Liver (tissue), 9 donors: Measurements from ENCODE around the gene PIRT. TPM values are rescaled to one million over a fixed set of nuclear protein-coding genes. Genes with fewer than 3 reads are reported as not detected.

ENCODE experiments used
- DNase-seq: peaks from one replicate; pipeline ENCODE4 v3.0.0-alpha.2; 2017; ENCODE audit warnings: low spot score
- H3K27ac ChIP-seq, 2 donors: one replicate each; pipeline ENCODE4 v1.7.0; 2013; ENCODE audit warnings: inconsistent platforms in 2 of 2, low read length in 2 of 2, control low read depth in 1 of 2, low read depth in 1 of 2, mild to moderate bottlenecking in 1 of 2
- H3K27me3 ChIP-seq, 4 donors: one replicate each; pipeline versions ENCODE4 v1.6.1 to v1.7.0; 2013; ENCODE audit warnings: low read length in 3 of 4, inconsistent platforms in 1 of 4, mild to moderate bottlenecking in 1 of 4, moderate library complexity in 1 of 4; ENCODE audit not compliant: control insufficient read depth in 4 of 4, insufficient read depth in 4 of 4
- H3K36me3 ChIP-seq, 4 donors: one replicate each; pipeline versions ENCODE4 v1.6.1 to v1.7.0; 2013; ENCODE audit warnings: low read length in 3 of 4, mild to moderate bottlenecking in 3 of 4, low read depth in 1 of 4, moderate library complexity in 1 of 4; ENCODE audit not compliant: control insufficient read depth in 4 of 4, insufficient read depth in 3 of 4
- H3K4me1 ChIP-seq, 4 donors: one replicate each; pipeline versions ENCODE4 v1.6.1 to v1.7.0; 2013; ENCODE audit warnings: low read length in 3 of 4, mild to moderate bottlenecking in 3 of 4, moderate library complexity in 1 of 4; ENCODE audit not compliant: control insufficient read depth in 4 of 4, insufficient read depth in 4 of 4
- H3K4me3 ChIP-seq, 3 donors: one replicate each; pipeline versions ENCODE4 v1.6.1 to v1.7.0; 2013; ENCODE audit warnings: low read length in 3 of 3, control low read depth in 1 of 3, low read depth in 1 of 3, mild to moderate bottlenecking in 1 of 3
- H3K9ac ChIP-seq, 2 donors: one replicate each; pipeline ENCODE4 v1.7.0; 2013; ENCODE audit warnings: low read length in 2 of 2, mild to moderate bottlenecking in 2 of 2, moderate library complexity in 2 of 2, control low read depth in 1 of 2, low read depth in 1 of 2
- H3K9me3 ChIP-seq, 4 donors: one replicate each; pipeline versions ENCODE4 v1.6.1 to v1.7.0; 2013; ENCODE audit warnings: low read length in 3 of 4; ENCODE audit not compliant: control insufficient read depth in 4 of 4
- ATF3 ChIP-seq: IDR thresholded peaks from 2 replicates; pipeline ENCODE4 v1.6.1; 2016; ENCODE audit warnings: antibody characterized with exemption
- CTCF ChIP-seq: fragments of 150-350 bp; IDR thresholded peaks from 2 replicates; pipeline ENCODE4 v1.5.1; 2017; ENCODE audit warnings: improper control_type of control experiment, low read depth, low read length; ENCODE audit not compliant: missing input control
- EGR1 ChIP-seq, 2 donors: IDR thresholded peaks; 2 replicates each; pipeline ENCODE4 v1.6.1; 2016 to 2018; ENCODE audit warnings: antibody characterized with exemption in 2 of 2, low read depth in 2 of 2
- FOXA2 ChIP-seq: IDR thresholded peaks from 2 replicates; pipeline ENCODE4 v1.6.1; 2016; ENCODE audit warnings: antibody characterized with exemption
- GABPA ChIP-seq, 2 donors: IDR thresholded peaks in 1 of 2; conservative IDR thresholded peaks in 1 of 2; 2 replicates each; pipeline ENCODE4 v1.6.1; 2016; ENCODE audit warnings: antibody characterized with exemption in 2 of 2, mild to moderate bottlenecking in 1 of 2, moderate library complexity in 1 of 2
- HNF4A ChIP-seq, 2 donors: conservative IDR thresholded peaks; 2 replicates each; pipeline ENCODE4 v1.6.1; 2016; ENCODE audit warnings: antibody characterized with exemption in 2 of 2, mild to moderate bottlenecking in 2 of 2
- HNF4G ChIP-seq: IDR thresholded peaks from 2 replicates; pipeline ENCODE4 v1.6.1; 2016; ENCODE audit warnings: antibody characterized with exemption
- RAD21 ChIP-seq, 2 donors: IDR thresholded peaks; 2 replicates each; pipeline ENCODE4 v1.6.1; 2016; ENCODE audit warnings: antibody characterized with exemption in 2 of 2, mild to moderate bottlenecking in 2 of 2
- REST ChIP-seq: IDR thresholded peaks from 2 replicates; pipeline ENCODE4 v1.6.1; 2016; ENCODE audit warnings: antibody characterized with exemption, mild to moderate bottlenecking
- RXRA ChIP-seq, 2 donors: IDR thresholded peaks; 2 replicates each; pipeline ENCODE4 v1.6.1; 2017 to 2018; ENCODE audit warnings: antibody characterized with exemption in 2 of 2, mild to moderate bottlenecking in 1 of 2
- TAF1 ChIP-seq: conservative IDR thresholded peaks from 2 replicates; pipeline ENCODE4 v1.6.1; 2016; ENCODE audit warnings: antibody characterized with exemption, mild to moderate bottlenecking
- YY1 ChIP-seq: IDR thresholded peaks from 2 replicates; pipeline ENCODE4 v1.6.1; 2016; ENCODE audit warnings: antibody characterized with exemption, mild to moderate bottlenecking
- ZBTB33 ChIP-seq: IDR thresholded peaks from 2 replicates; pipeline ENCODE4 v1.6.1; 2016; ENCODE audit warnings: antibody characterized with exemption
- WGBS: extraction: QIAGEN DNeasy Blood & Tissue Kit; methylation state at CpG from one replicate; pipeline ENCODE4 v1.1.7; 2013; 5-methylcytosine and 5-hydroxymethylcytosine counted together
- polyA plus RNA-seq, 2 donors: library from polyadenylated mRNA; stranded (reverse) in 1 of 2; unstranded in 1 of 2; fragments of 200-250 nt in 1 of 2; fragments of >200 nt in 1 of 2; fragmentation: Nextera tagmentation in 1 of 2; extraction: Ambion mirVana in 1 of 2; gene quantifications; one replicate each; pipeline versions ENCODE4 v1.2.1 to v1.2.3, GENCODE V29; 2013 to 2015
- total RNA-seq, 2 donors: library from RNA; depleted of rRNA; stranded (reverse); fragments of >200 nt; gene quantifications; one replicate each; pipeline ENCODE4 v1.2.3, GENCODE V29; 2014
- donor health status: healthy.
- donor health status: healthy.
- donor health status: healthy.
- donor health status: healthy.
- donor health status: healthy.

Gene PIRT
- total and polyA plus RNA-seq, 4 donors: 0.18 TPM; not detected in 3

- no peaks in the 10 kb centered on the region for H3K9me3 ChIP-seq
- no peak for DNase-seq
- no peaks in the 10 kb centered on the region for H3K36me3 ChIP-seq
- no peak overlapping the region for H3K27ac ChIP-seq
- no peak overlapping the region for H3K9ac ChIP-seq
- 82% methylated on average over 15 of the region's 15 CpGs for WGBS
- H3K4me3 ChIP-seq: no peak overlapping the region
- no peak for TF ChIP-seq YY1
- TF ChIP-seq RXRA (IDR thresholded peaks at IDR 0.05): no peak
- no peak for TF ChIP-seq GABPA (IDR thresholded peaks at IDR 0.05 in 1 of 2, conservative IDR thresholded peaks at IDR 0.05 in 1 of 2)
- no peak for TF ChIP-seq REST
- no peak for TF ChIP-seq ZBTB33
- no peak for TF ChIP-seq RAD21 (IDR thresholded peaks at IDR 0.05)
- TF ChIP-seq HNF4A (conservative IDR thresholded peaks at IDR 0.05): no peak
- TF ChIP-seq ATF3: no peak
- no peak for TF ChIP-seq FOXA2
- TF ChIP-seq HNF4G: no peak
- TF ChIP-seq TAF1: no peak
- no peak for TF ChIP-seq EGR1 (IDR thresholded peaks at IDR 0.05; ENCODE audit: low read depth in 2 of 2)
- TF ChIP-seq CTCF: no peak
- no peaks in the 10 kb centered on the region for H3K27me3 ChIP-seq
- H3K4me1 ChIP-seq: no peaks in the 10 kb centered on the region
Measured at GRCh38 chr17:10836966-10837590, 809 bp downstream of the PIRT start.

GRCh38 chr17:10836145-10836544 is 1.7 kb downstream of the PIRT start:
- H3K27ac ChIP-seq: no peak overlapping the region
- TF ChIP-seq REST (no peak), YY1 (no peak)
- H3K4me1 ChIP-seq: no peaks in the 10 kb centered on the region
- H3K36me3 ChIP-seq: no peaks in the 10 kb centered on the region
- DNase-seq: no peak
- no peak overlapping the region for H3K4me3 ChIP-seq
- no peaks in the 10 kb centered on the region for H3K27me3 ChIP-seq
- 88% methylated on average over 7 of the region's 7 CpGs for WGBS
- no peak overlapping the region for H3K9ac ChIP-seq
- H3K9me3 ChIP-seq: no peaks in the 10 kb centered on the region
